Uterus (tissue), 2 donors: ENCODE results near the gene IMPG1.

Experiments
- CTCF ChIP-seq, 4 experiments: fragments of 200-600 bp in 2 of 4; fragments of 450-650 bp in 2 of 4; sonication (generic) in 2 of 4; IDR thresholded peaks; one replicate each; pipeline ENCODE4 v1.5.1; 2016 to 2019; ENCODE audit warnings: antibody characterized with exemption in 4 of 4, mild to moderate bottlenecking in 2 of 4, moderate library complexity in 1 of 4
- POLR2A ChIP-seq, 2 donors: fragments of 450-650 bp; IDR thresholded peaks; one replicate each; pipeline ENCODE4 v1.6.1; 2016; ENCODE audit warnings: antibody characterized with exemption in 2 of 2, mild to moderate bottlenecking in 1 of 2, moderate library complexity in 1 of 2

- TF ChIP-seq CTCF (IDR thresholded peaks at IDR 0.05), result no peak
- TF ChIP-seq POLR2A (IDR thresholded peaks at IDR 0.05), result no peak
Observed at GRCh38 chr6:75874224-75874623, 198.2 kb downstream of the IMPG1 start.
